DOHH2 (cell line): ENCODE measurements around the gene PLA2G4A.

Experiments
- EZH2phosphoT487 ChIP-seq: fragments of 200-600 bp; sonication (generic); IDR thresholded peaks from 2 replicates; pipeline ENCODE4 v1.6.1; 2017; ENCODE audit warnings: borderline replicate concordance, mild to moderate bottlenecking, antibody characterized with exemption, low read length, moderate library complexity, mixed read lengths
- TF ChIP-seq, protein P1 (sequence below): fragments of 200-600 bp; sonication (generic); IDR thresholded peaks from one replicate; pipeline ENCODE4 v1.5.1; 2014; ENCODE audit warnings: antibody characterized with exemption, mild to moderate bottlenecking, low read depth, low read length; ENCODE audit not compliant: poor library complexity, severe bottlenecking

GRCh38 chr1:186843931-186844330 is 15.2 kb downstream of the PLA2G4A start:
- TF ChIP-seq, protein P1, sequence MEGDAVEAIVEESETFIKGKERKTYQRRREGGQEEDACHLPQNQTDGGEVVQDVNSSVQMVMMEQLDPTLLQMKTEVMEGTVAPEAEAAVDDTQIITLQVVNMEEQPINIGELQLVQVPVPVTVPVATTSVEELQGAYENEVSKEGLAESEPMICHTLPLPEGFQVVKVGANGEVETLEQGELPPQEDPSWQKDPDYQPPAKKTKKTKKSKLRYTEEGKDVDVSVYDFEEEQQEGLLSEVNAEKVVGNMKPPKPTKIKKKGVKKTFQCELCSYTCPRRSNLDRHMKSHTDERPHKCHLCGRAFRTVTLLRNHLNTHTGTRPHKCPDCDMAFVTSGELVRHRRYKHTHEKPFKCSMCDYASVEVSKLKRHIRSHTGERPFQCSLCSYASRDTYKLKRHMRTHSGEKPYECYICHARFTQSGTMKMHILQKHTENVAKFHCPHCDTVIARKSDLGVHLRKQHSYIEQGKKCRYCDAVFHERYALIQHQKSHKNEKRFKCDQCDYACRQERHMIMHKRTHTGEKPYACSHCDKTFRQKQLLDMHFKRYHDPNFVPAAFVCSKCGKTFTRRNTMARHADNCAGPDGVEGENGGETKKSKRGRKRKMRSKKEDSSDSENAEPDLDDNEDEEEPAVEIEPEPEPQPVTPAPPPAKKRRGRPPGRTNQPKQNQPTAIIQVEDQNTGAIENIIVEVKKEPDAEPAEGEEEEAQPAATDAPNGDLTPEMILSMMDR, result no peak
- TF ChIP-seq EZH2phosphoT487, result no peak
